Measurements from ENCODE around the gene PLCB4.

DNA sequence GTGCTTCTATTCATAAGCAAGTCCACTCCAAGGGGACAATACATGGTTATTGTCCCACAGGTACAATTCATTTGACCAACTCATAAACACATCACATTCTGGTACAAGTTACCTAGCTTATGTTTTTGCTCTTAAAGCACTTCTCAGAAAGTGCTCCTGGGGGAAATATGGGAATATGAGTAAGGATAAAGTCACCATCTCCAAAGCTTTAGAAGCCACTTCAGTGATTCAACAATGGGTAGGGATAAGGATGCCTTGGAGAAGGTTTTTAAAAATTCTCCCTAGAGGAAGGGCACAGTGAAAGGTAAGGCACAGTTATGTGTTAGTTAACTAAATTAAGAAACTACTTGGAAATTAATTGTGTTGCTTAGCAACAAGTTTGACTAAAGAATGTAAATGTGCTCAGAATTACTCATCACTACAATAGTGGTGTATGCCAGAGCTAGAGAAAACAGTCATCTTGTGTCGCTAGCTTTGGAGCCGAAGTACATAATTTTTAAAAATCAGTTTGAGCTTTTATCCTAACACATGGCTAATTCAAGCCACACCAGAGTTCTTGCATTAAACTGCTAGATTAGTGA, 406.0 kb downstream of the PLCB4 start:
- TF ChIP-seq, protein P1, sequence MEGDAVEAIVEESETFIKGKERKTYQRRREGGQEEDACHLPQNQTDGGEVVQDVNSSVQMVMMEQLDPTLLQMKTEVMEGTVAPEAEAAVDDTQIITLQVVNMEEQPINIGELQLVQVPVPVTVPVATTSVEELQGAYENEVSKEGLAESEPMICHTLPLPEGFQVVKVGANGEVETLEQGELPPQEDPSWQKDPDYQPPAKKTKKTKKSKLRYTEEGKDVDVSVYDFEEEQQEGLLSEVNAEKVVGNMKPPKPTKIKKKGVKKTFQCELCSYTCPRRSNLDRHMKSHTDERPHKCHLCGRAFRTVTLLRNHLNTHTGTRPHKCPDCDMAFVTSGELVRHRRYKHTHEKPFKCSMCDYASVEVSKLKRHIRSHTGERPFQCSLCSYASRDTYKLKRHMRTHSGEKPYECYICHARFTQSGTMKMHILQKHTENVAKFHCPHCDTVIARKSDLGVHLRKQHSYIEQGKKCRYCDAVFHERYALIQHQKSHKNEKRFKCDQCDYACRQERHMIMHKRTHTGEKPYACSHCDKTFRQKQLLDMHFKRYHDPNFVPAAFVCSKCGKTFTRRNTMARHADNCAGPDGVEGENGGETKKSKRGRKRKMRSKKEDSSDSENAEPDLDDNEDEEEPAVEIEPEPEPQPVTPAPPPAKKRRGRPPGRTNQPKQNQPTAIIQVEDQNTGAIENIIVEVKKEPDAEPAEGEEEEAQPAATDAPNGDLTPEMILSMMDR (conservative IDR thresholded peaks at IDR 0.05; ENCODE audit: low read depth in 2 of 2): no peak
- no peak for TF ChIP-seq ZNF331 (CRISPR knock-in tag; IDR thresholded peaks at IDR 0.05; ENCODE audit: low read depth)
- TF ChIP-seq EZH2 (IDR thresholded peaks at IDR 0.05; ENCODE audit: low read depth, unreplicated experiment): no peak
- TF ChIP-seq, protein P2, sequence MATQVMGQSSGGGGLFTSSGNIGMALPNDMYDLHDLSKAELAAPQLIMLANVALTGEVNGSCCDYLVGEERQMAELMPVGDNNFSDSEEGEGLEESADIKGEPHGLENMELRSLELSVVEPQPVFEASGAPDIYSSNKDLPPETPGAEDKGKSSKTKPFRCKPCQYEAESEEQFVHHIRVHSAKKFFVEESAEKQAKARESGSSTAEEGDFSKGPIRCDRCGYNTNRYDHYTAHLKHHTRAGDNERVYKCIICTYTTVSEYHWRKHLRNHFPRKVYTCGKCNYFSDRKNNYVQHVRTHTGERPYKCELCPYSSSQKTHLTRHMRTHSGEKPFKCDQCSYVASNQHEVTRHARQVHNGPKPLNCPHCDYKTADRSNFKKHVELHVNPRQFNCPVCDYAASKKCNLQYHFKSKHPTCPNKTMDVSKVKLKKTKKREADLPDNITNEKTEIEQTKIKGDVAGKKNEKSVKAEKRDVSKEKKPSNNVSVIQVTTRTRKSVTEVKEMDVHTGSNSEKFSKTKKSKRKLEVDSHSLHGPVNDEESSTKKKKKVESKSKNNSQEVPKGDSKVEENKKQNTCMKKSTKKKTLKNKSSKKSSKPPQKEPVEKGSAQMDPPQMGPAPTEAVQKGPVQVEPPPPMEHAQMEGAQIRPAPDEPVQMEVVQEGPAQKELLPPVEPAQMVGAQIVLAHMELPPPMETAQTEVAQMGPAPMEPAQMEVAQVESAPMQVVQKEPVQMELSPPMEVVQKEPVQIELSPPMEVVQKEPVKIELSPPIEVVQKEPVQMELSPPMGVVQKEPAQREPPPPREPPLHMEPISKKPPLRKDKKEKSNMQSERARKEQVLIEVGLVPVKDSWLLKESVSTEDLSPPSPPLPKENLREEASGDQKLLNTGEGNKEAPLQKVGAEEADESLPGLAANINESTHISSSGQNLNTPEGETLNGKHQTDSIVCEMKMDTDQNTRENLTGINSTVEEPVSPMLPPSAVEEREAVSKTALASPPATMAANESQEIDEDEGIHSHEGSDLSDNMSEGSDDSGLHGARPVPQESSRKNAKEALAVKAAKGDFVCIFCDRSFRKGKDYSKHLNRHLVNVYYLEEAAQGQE (IDR thresholded peaks at IDR 0.05; ENCODE audit: unreplicated experiment): no peak
- TF ChIP-seq, protein P3, sequence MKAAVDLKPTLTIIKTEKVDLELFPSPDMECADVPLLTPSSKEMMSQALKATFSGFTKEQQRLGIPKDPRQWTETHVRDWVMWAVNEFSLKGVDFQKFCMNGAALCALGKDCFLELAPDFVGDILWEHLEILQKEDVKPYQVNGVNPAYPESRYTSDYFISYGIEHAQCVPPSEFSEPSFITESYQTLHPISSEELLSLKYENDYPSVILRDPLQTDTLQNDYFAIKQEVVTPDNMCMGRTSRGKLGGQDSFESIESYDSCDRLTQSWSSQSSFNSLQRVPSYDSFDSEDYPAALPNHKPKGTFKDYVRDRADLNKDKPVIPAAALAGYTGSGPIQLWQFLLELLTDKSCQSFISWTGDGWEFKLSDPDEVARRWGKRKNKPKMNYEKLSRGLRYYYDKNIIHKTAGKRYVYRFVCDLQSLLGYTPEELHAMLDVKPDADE (IDR thresholded peaks at IDR 0.05): no peak
- TF ChIP-seq CREB1 (CRISPR knock-in tag; IDR thresholded peaks at IDR 0.05; ENCODE audit: low read depth): no peak
- TF ChIP-seq EZH2phosphoT487 (IDR thresholded peaks at IDR 0.05; ENCODE audit: unreplicated experiment): no peak
- no peak for TF ChIP-seq POLR2AphosphoS5 (IDR thresholded peaks at IDR 0.05; ENCODE audit: low read depth)
- no peak for TF ChIP-seq NANOG (IDR thresholded peaks at IDR 0.05; ENCODE audit: borderline replicate concordance)
- no peak for TF ChIP-seq JUNB (IDR thresholded peaks at IDR 0.05; ENCODE audit: unreplicated experiment)
- TF ChIP-seq ZNF114 (CRISPR knock-in tag; IDR thresholded peaks at IDR 0.05): no peak
- TF ChIP-seq STAT1 (IDR thresholded peaks at IDR 0.05; ENCODE audit: unreplicated experiment): no peak
- TF ChIP-seq, protein P4, sequence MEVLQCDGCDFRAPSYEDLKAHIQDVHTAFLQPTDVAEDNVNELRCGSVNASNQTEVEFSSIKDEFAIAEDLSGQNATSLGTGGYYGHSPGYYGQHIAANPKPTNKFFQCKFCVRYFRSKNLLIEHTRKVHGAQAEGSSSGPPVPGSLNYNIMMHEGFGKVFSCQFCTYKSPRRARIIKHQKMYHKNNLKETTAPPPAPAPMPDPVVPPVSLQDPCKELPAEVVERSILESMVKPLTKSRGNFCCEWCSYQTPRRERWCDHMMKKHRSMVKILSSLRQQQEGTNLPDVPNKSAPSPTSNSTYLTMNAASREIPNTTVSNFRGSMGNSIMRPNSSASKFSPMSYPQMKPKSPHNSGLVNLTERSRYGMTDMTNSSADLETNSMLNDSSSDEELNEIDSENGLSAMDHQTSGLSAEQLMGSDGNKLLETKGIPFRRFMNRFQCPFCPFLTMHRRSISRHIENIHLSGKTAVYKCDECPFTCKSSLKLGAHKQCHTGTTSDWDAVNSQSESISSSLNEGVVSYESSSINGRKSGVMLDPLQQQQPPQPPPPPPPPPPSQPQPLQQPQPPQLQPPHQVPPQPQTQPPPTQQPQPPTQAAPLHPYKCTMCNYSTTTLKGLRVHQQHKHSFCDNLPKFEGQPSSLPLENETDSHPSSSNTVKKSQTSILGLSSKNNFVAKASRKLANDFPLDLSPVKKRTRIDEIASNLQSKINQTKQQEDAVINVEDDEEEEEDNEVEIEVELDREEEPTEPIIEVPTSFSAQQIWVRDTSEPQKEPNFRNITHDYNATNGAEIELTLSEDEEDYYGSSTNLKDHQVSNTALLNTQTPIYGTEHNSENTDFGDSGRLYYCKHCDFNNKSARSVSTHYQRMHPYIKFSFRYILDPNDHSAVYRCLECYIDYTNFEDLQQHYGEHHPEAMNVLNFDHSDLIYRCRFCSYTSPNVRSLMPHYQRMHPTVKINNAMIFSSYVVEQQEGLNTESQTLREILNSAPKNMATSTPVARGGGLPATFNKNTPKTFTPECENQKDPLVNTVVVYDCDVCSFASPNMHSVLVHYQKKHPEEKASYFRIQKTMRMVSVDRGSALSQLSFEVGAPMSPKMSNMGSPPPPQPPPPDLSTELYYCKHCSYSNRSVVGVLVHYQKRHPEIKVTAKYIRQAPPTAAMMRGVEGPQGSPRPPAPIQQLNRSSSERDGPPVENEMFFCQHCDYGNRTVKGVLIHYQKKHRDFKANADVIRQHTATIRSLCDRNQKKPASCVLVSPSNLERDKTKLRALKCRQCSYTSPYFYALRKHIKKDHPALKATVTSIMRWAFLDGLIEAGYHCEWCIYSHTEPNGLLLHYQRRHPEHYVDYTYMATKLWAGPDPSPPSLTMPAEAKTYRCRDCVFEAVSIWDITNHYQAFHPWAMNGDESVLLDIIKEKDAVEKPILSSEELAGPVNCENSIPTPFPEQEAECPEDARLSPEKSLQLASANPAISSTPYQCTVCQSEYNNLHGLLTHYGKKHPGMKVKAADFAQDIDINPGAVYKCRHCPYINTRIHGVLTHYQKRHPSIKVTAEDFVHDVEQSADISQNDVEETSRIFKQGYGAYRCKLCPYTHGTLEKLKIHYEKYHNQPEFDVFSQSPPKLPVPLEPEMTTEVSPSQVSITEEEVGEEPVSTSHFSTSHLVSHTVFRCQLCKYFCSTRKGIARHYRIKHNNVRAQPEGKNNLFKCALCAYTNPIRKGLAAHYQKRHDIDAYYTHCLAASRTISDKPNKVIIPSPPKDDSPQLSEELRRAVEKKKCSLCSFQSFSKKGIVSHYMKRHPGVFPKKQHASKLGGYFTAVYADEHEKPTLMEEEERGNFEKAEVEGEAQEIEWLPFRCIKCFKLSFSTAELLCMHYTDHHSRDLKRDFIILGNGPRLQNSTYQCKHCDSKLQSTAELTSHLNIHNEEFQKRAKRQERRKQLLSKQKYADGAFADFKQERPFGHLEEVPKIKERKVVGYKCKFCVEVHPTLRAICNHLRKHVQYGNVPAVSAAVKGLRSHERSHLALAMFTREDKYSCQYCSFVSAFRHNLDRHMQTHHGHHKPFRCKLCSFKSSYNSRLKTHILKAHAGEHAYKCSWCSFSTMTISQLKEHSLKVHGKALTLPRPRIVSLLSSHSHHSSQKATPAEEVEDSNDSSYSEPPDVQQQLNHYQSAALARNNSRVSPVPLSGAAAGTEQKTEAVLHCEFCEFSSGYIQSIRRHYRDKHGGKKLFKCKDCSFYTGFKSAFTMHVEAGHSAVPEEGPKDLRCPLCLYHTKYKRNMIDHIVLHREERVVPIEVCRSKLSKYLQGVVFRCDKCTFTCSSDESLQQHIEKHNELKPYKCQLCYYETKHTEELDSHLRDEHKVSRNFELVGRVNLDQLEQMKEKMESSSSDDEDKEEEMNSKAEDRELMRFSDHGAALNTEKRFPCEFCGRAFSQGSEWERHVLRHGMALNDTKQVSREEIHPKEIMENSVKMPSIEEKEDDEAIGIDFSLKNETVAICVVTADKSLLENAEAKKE (CRISPR knock-in tag; IDR thresholded peaks at IDR 0.05): no peak

Measured in GM23338 (cell line).